Testis (tissue), 3 donors: Measurements from ENCODE around the gene TPSB2. TPM values are rescaled to one million over a fixed set of nuclear protein-coding genes. Genes with fewer than 3 reads are reported as not detected.
A peak's percentile ranks its signal among the peaks of the same experiment; 100 is the strongest.

Source experiments
- DNase-seq: peaks from one replicate; pipeline ENCODE4 v3.0.0-alpha.2; 2019
- H3K27ac ChIP-seq, 2 donors: fragments of 200-600 bp; sonication (generic); one replicate each; pipeline ENCODE4 v1.5.1; 2019
- H3K27me3 ChIP-seq: fragments of 200-600 bp; sonication (generic); one replicate; pipeline ENCODE4 v1.5.1; 2019
- H3K36me3 ChIP-seq: fragments of 200-600 bp; sonication (generic); one replicate; pipeline ENCODE4 v1.5.1; 2017; ENCODE audit warnings: low read depth; ENCODE audit errors: missing control alignments
- H3K4me1 ChIP-seq: fragments of 200-600 bp; sonication (generic); one replicate; pipeline ENCODE4 v1.5.1; 2019
- H3K4me3 ChIP-seq, 2 donors: fragments of 200-600 bp; sonication (generic); one replicate each; pipeline ENCODE4 v1.5.1; 2017 to 2019
- H3K9me3 ChIP-seq: fragments of 200-600 bp; sonication (generic); one replicate; pipeline ENCODE4 v1.5.1; 2017
- CTCF ChIP-seq, 3 experiments: fragments of 450-650 bp in 2 of 3; fragments of 200-600 bp in 1 of 3; sonication (generic) in 1 of 3; IDR thresholded peaks; one replicate each; pipeline ENCODE4 v1.5.1; 2016 to 2019; ENCODE audit warnings: antibody characterized with exemption in 3 of 3, mild to moderate bottlenecking in 2 of 3, moderate library complexity in 1 of 3
- POLR2A ChIP-seq: fragments of 450-650 bp; IDR thresholded peaks from one replicate; pipeline ENCODE4 v1.6.1; 2017; ENCODE audit warnings: antibody characterized with exemption, mild to moderate bottlenecking, moderate library complexity
- WGBS, 2 donors: methylation state at CpG; one replicate each; pipeline ENCODE4 v1.1.5; 2018; 5-methylcytosine and 5-hydroxymethylcytosine counted together
- intact Hi-C: fragments of 100-400 bp; cut with DNase I; formaldehyde crosslinking; loops from one replicate; pipeline ENCODE4 v1.15.1; 2023; ENCODE audit warnings: low total_unique reads
- polyA plus RNA-seq: library from polyadenylated mRNA; stranded (reverse); fragments of 350-450 nt; fragmentation: Illumina TruSeq; extraction: RNeasy Lipid Tissue Mini Kit (QIAGEN cat#74804); gene quantifications from one replicate; pipeline ENCODE4 v1.2.3, GENCODE V29; 2014; ENCODE audit warnings: low read depth, low replicate concordance; ENCODE audit not compliant: insufficient read depth
- total RNA-seq, 2 donors: library from RNA; depleted of rRNA; stranded (reverse); fragments of >200 nt; gene quantifications; one replicate each; pipeline ENCODE4 v1.2.3, GENCODE V29; 2016

The TPSB2 gene
- total and polyA plus RNA-seq, 3 donors from 2014 or later: 10.8 to 49.5 (median 16.1) TPM

- Histone ChIP-seq H3K27me3 (no peaks in the 10 kb centered on the region), H3K36me3 (no peaks in the 10 kb centered on the region), H3K4me3 (no peak overlapping the region), H3K4me1 (no peaks in the 10 kb centered on the region), H3K9me3 (no peaks in the 10 kb centered on the region), H3K27ac (no peak overlapping the region)
- intact Hi-C loops: loop anchor here (5.0 kb wide), 1 partner anchor 84 kb away; no protein-coding TSS in a partner anchor
- WGBS, 2 donors: 78 to 82% methylated on average over 6 to 11 of the region's 11 CpGs
- TF ChIP-seq CTCF (IDR thresholded peaks at IDR 0.05): no peak
- TF ChIP-seq POLR2A: no peak
- DNase-seq: no peak
Observed at GRCh38 chr16:1196494-1196893, 33.5 kb downstream of the TPSB2 start.

GRCh38 chr16:1195393-1195666, 34.7 kb downstream of the TPSB2 start:
- Histone ChIP-seq H3K9me3 (no peaks in the 10 kb centered on the region), H3K4me1 (no peaks in the 10 kb centered on the region), H3K27me3 (no peaks in the 10 kb centered on the region), H3K36me3 (no peaks in the 10 kb centered on the region), H3K4me3 (no peak overlapping the region), H3K27ac (no peak overlapping the region)
- 91 to 92% methylated on average over 13 to 14 of the region's 14 CpGs for WGBS, 2 donors
- intact Hi-C loops: loop anchor here (5.0 kb wide), 1 partner anchor 83 kb away; no protein-coding TSS in a partner anchor
- no peak for TF ChIP-seq CTCF (IDR thresholded peaks at IDR 0.05)
- TF ChIP-seq POLR2A: no peak
- no peak for DNase-seq

GRCh38 chr16:1194665-1195392, 35.2 kb downstream of the TPSB2 start:
- Histone ChIP-seq H3K9me3 (no peaks in the 10 kb centered on the region), H3K4me1 (no peaks in the 10 kb centered on the region), H3K27ac (no peak overlapping the region), H3K27me3 (no peaks in the 10 kb centered on the region), H3K4me3 (no peak overlapping the region), H3K36me3 (no peaks in the 10 kb centered on the region)
- peak; percentile 81 to 88 (median 84) for TF ChIP-seq CTCF (IDR thresholded peaks at IDR 0.05)
- no peak for TF ChIP-seq POLR2A
- intact Hi-C loops: loop anchor here (5.0 kb wide), 1 partner anchor 83 kb away; no protein-coding TSS in a partner anchor
- DNase-seq: no peak
- WGBS, 2 donors: 41 to 45% methylated on average over 33 to 61 of the region's 61 CpGs

- H3K9me3 ChIP-seq: no peaks in the 10 kb centered on the region
- H3K4me3 ChIP-seq: no peak overlapping the region
- no peak overlapping the region for H3K27ac ChIP-seq
- H3K4me1 ChIP-seq: no peaks in the 10 kb centered on the region
- H3K36me3 ChIP-seq: no peaks in the 10 kb centered on the region
- TF ChIP-seq CTCF (IDR thresholded peaks at IDR 0.05): no peak
- TF ChIP-seq POLR2A: no peak
- H3K27me3 ChIP-seq: no peaks in the 10 kb centered on the region
- 78 to 88% methylated on average over 8 to 29 of the region's 29 CpGs for WGBS, 2 donors
- no peak for DNase-seq
- intact Hi-C loops: no loop called here
Observed at GRCh38 chr16:1193825-1194581, 36.0 kb downstream of the TPSB2 start.
